IMR-90 (cell line): Measurements from ENCODE around the gene NANOS3. TPM values are rescaled to one million over a fixed set of nuclear protein-coding genes. Genes with fewer than 3 reads are reported as not detected.

ENCODE experiments used
- ATAC-seq: fragments of 200-7000 bp; cut with Tn5 transposase; 2 replicates; pipeline ENCODE4 v1.9.1; 2020; ENCODE audit warnings: low read depth, mild to moderate bottlenecking, moderate library complexity
- BruUV-seq: library from RNA; stranded (reverse); fragments of 400-500 nt; replicated peaks from 2 replicates; lab custom pipeline; 2021; lab: Mats Ljungman, UMichigan
- CTCF ChIA-PET: fragments of 300-600 bp; formaldehyde crosslinking; extraction: SDS; loops from one replicate; lab custom pipeline; 2021; ENCODE audit warnings: antibody characterized with exemption; lab: Yijun Ruan, JAX
- POLR2A ChIA-PET: fragments of 300-600 bp; sonication (Branson Sonifier 250); formaldehyde crosslinking; loops from one replicate; lab custom pipeline; 2022; ENCODE audit warnings: antibody characterized with exemption; ENCODE audit not compliant: unreplicated experiment; lab: Charles Lee
- DNase-seq: peaks from one replicate; pipeline ENCODE4 v3.0.0; 2013
- H2AFZ ChIP-seq: replicated peaks from 2 replicates; pipeline ENCODE3; 2013; ENCODE audit warnings: low read length, mild to moderate bottlenecking; ENCODE audit not compliant: poor library complexity
- H2AK5ac ChIP-seq: 2 replicates; pipeline ENCODE4 v1.6.1; 2013; ENCODE audit warnings: low read depth, low read length, inconsistent platforms
- H2AK9ac ChIP-seq: replicated peaks from 2 replicates; pipeline ENCODE3; 2013; ENCODE audit warnings: mild to moderate bottlenecking, low read depth, low read length, moderate library complexity; ENCODE audit not compliant: poor library complexity
- H2BK120ac ChIP-seq: 2 replicates; pipeline ENCODE4 v1.6.1; 2013; ENCODE audit warnings: low read depth, low read length, inconsistent platforms
- H2BK15ac ChIP-seq: 3 replicates; pipeline ENCODE4 v1.6.1; 2013; ENCODE audit warnings: low read depth, low read length, inconsistent platforms
- H2BK20ac ChIP-seq: 2 replicates; pipeline ENCODE4 v1.6.1; 2013; ENCODE audit warnings: low read depth, mild to moderate bottlenecking, inconsistent platforms, low read length, moderate library complexity
- H2BK5ac ChIP-seq: 2 replicates; pipeline ENCODE4 v1.6.1; 2013; ENCODE audit warnings: mild to moderate bottlenecking, low read depth, low read length, inconsistent platforms; ENCODE audit not compliant: poor library complexity, severe bottlenecking
- H3K14ac ChIP-seq: replicated peaks from 2 replicates; pipeline ENCODE4 v1.6.1; 2013; ENCODE audit warnings: low read depth, low read length, inconsistent platforms
- H3K18ac ChIP-seq: 2 replicates; pipeline ENCODE4 v1.6.1; 2013; ENCODE audit warnings: low read depth, low read length, control low read depth
- H3K23ac ChIP-seq: 2 replicates; pipeline ENCODE4 v1.6.1; 2013; ENCODE audit warnings: low read depth, low read length, inconsistent platforms
- H3K27ac ChIP-seq: 2 replicates; pipeline ENCODE4 v1.5.1; 2013; ENCODE audit warnings: mild to moderate bottlenecking, control low read depth, low read length; ENCODE audit not compliant: insufficient read depth
- H3K27me3 ChIP-seq: 2 replicates; pipeline ENCODE4 v1.6.1; 2013; ENCODE audit warnings: low read length; ENCODE audit not compliant: control insufficient read depth, insufficient read depth
- H3K36me3 ChIP-seq: 2 replicates; pipeline ENCODE4 v1.6.1; 2013; ENCODE audit warnings: low read length, mixed read lengths; ENCODE audit not compliant: control insufficient read depth, insufficient read depth
- H3K4ac ChIP-seq: 2 replicates; pipeline ENCODE4 v1.6.1; 2013; ENCODE audit warnings: low read depth, low read length, inconsistent platforms
- H3K4me1 ChIP-seq: 2 replicates; pipeline ENCODE4 v1.6.1; 2013; ENCODE audit warnings: low read length, mixed read lengths; ENCODE audit not compliant: control insufficient read depth, insufficient read depth
- H3K4me2 ChIP-seq: 2 replicates; pipeline ENCODE4 v1.6.1; 2013; ENCODE audit warnings: low read depth, mild to moderate bottlenecking, control low read depth, low read length, moderate library complexity
- H3K4me3 ChIP-seq: 2 replicates; pipeline ENCODE4 v1.5.1; 2013; ENCODE audit warnings: low read depth, mild to moderate bottlenecking, control low read depth, low read length, moderate library complexity; ENCODE audit not compliant: insufficient read depth
- H3K56ac ChIP-seq: 2 replicates; pipeline ENCODE4 v1.6.1; 2013; ENCODE audit warnings: low read length, inconsistent platforms; ENCODE audit not compliant: insufficient read depth; ENCODE audit errors: extremely low read depth
- H3K79me1 ChIP-seq, 2 experiments: 2 replicates each; pipeline ENCODE4 v1.6.1; 2013; ENCODE audit warnings: low read length in 2 of 2, inconsistent platforms in 1 of 2, low read depth in 1 of 2
- H3K9ac ChIP-seq: 2 replicates; pipeline ENCODE4 v1.6.1; 2013; ENCODE audit warnings: low read depth, low read length, control low read depth
- H3K9me1 ChIP-seq: 2 replicates; pipeline ENCODE4 v1.6.1; 2013; ENCODE audit warnings: low read length, inconsistent platforms; ENCODE audit not compliant: insufficient read depth
- H3K9me3 ChIP-seq: 2 replicates; pipeline ENCODE4 v1.6.1; 2013; ENCODE audit warnings: low read length; ENCODE audit not compliant: control insufficient read depth, insufficient read depth
- H4K20me1 ChIP-seq: 2 replicates; pipeline ENCODE4 v1.6.1; 2013; ENCODE audit warnings: low read length, inconsistent platforms; ENCODE audit not compliant: insufficient read depth
- H4K5ac ChIP-seq: 2 replicates; pipeline ENCODE4 v1.6.1; 2013; ENCODE audit warnings: mild to moderate bottlenecking, low read depth, low read length, control low read depth
- H4K8ac ChIP-seq, 2 experiments: 2 replicates each; pipeline ENCODE4 v1.6.1; 2013; ENCODE audit warnings: low read depth in 2 of 2, low read length in 2 of 2, control low read depth in 1 of 2, inconsistent platforms in 1 of 2
- H4K91ac ChIP-seq: 2 replicates; pipeline ENCODE4 v1.6.1; 2013; ENCODE audit warnings: low read depth, low read length, inconsistent platforms; ENCODE audit not compliant: insufficient read depth
- BHLHE40 ChIP-seq: fragments of 150-350 bp; IDR thresholded peaks from 2 replicates; pipeline ENCODE4 v1.6.1; 2016; ENCODE audit warnings: mild to moderate bottlenecking, low read depth, low read length
- CEBPB ChIP-seq: IDR thresholded peaks from 2 replicates; pipeline ENCODE4 v1.6.1; 2012; ENCODE audit warnings: low read depth, low read length, improper control_type of control experiment
- CHD1 ChIP-seq: IDR thresholded peaks from 2 replicates; pipeline ENCODE4 v1.6.1; 2012; ENCODE audit warnings: low read depth, low read length, improper control_type of control experiment
- FOS ChIP-seq: fragments of 150-350 bp; IDR thresholded peaks from 2 replicates; pipeline ENCODE4 v1.6.1; 2016; ENCODE audit warnings: low read depth, low read length
- MAFK ChIP-seq: IDR thresholded peaks from 2 replicates; pipeline ENCODE4 v1.6.1; 2012; ENCODE audit warnings: low read depth, low read length, improper control_type of control experiment
- MAZ ChIP-seq: IDR thresholded peaks from 2 replicates; pipeline ENCODE4 v1.6.1; 2012; ENCODE audit warnings: low read depth, mild to moderate bottlenecking, low read length, improper control_type of control experiment, moderate library complexity, borderline replicate concordance
- MXI1 ChIP-seq: IDR thresholded peaks from 2 replicates; pipeline ENCODE4 v1.6.1; 2012; ENCODE audit warnings: low read depth, mild to moderate bottlenecking, low read length, moderate library complexity, borderline replicate concordance
- NFE2L2 ChIP-seq: fragments of 150-350 bp; IDR thresholded peaks from 2 replicates; pipeline ENCODE4 v1.6.1; 2016; ENCODE audit warnings: low read depth, mild to moderate bottlenecking, low read length
- RCOR1 ChIP-seq: IDR thresholded peaks from 2 replicates; pipeline ENCODE4 v1.6.1; 2012; ENCODE audit warnings: mild to moderate bottlenecking, low read length, improper control_type of control experiment; ENCODE audit not compliant: insufficient replicate concordance
- SMC3 ChIP-seq: fragments of 150-350 bp; IDR thresholded peaks from 2 replicates; pipeline ENCODE4 v1.6.1; 2016; ENCODE audit warnings: low read depth, mild to moderate bottlenecking, antibody characterized with exemption, low read length, moderate library complexity
- WGBS, 2 experiments: methylation state at CpG; one replicate each; pipeline versions ENCODE4 v1.1.5 to v1.1.7; 2013; ENCODE audit warnings: missing lambda C conversion rate in 2 of 2; ENCODE audit not compliant: insufficient read length in 1 of 2; ENCODE audit errors: extremely low coverage in 2 of 2; 5-methylcytosine and 5-hydroxymethylcytosine counted together
- dilution Hi-C: fragments of 300-500 bp; cut with HindIII; formaldehyde crosslinking; loops from one replicate; pipeline ENCODE4 v1.14.3; 2018; ENCODE audit warnings: low sequenced_read_pairs; ENCODE audit not compliant: unreplicated experiment
- in situ Hi-C: fragments of 300-500 bp; cut with MboI; formaldehyde crosslinking; loops from 3 replicates; pipeline ENCODE4 v1.14.3; 2019; ENCODE audit warnings: low sequenced_read_pairs, inconsistent platforms, mixed read lengths
- intact Hi-C: fragments of 100-400 bp; cut with micrococcal nuclease; formaldehyde crosslinking; loops from 2 replicates; pipeline ENCODE4 v1.10.0; 2022
- polyA plus RNA-seq, 3 experiments: library from polyadenylated mRNA; depleted of rRNA; stranded (reverse); fragments of >200 nt; gene quantifications; 2 replicates each; pipeline ENCODE4 v1.2.3, GENCODE V29; 2012; ENCODE audit warnings: low replicate concordance in 1 of 3
- total RNA-seq: library from RNA; depleted of rRNA; stranded (reverse); fragments of >200 nt; gene quantifications from 2 replicates; pipeline ENCODE4 v1.2.3, GENCODE V29; 2012
- TF ChIP-seq, protein P1 (sequence below): fragments of 150-350 bp; IDR thresholded peaks from 2 replicates; pipeline ENCODE4 v1.6.1; 2017; ENCODE audit warnings: mild to moderate bottlenecking, antibody characterized with exemption, low read length, low read depth
- TF ChIP-seq, protein P2 (sequence below): conservative IDR thresholded peaks from 2 replicates; pipeline ENCODE4 v1.5.1; 2012; ENCODE audit warnings: mild to moderate bottlenecking, low read depth, low read length, improper control_type of control experiment

NANOS3 gene
- total and polyA plus RNA-seq, 2 of the 4 experiments (the other 2 are of a cell fraction) = 0.63 TPM; not detected in 1

DNA sequence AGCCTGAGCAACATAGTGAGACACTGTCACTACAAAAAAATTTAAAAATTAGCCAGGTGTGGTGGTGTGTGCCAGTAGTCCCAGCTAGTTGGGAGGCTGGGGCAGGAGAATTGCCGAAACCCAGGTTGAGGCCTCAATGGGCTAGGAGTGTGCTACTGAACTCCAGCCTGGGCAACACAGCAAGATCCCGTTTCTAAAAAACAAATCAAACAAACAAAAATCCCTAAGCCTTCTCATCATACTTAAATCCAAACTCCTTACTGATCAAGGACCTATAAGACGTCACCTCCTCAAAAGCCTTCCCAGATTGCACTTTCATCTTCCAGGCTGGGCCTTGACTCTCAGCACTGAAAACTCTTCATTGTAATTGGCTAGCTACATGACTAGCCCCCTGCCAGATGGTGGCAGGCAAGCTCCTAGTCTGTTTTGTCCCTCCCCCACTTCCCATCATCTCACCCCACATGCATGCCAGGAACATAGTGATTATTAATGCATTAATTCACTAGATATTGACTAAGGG lies 17.5 kb upstream of the NANOS3 start (continued):
- TF ChIP-seq BHLHE40 = no peak

DNA sequence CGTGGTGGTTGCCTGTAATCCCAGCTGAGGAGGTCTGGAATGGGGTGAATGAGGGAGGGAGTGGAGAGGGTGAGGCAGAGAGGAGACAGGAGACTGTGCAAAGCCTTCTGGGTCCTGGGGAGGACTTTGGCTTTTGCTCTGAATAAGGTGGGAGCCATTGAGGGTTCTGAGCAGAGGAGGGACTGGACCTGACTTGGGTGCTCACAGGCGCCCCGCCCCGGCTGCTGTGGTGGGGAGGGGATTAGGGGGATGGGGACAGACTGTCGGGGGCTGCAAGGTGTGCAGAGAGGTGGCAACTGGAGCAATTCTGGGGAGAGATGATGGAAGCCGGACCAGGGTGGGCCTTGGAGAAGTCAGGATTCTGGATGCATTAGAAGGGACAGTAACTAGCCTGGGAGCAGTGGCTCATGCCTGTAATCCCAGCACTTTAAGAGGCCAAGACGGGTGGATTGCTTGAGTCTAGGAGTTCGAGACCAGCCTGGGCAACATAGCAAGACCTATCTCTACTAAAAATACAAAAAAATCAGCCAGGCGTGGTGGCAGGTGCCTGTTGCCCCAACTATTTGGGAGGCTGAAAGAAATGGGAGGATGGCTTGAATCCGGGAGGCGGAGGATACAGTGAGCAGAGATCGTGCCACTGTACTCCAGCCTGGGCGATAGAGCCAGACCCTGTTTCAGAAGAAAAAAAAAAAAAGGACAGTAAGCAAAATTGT lies 16.1 kb upstream of the NANOS3 start:
- no peaks in the 10 kb centered on the region for H3K36me3 ChIP-seq
- POLR2A ChIA-PET = interaction anchor here (1.0 kb wide), 1 partner anchor 19 kb away, joined by 3 read pairs; no protein-coding TSS in a partner anchor
- H3K14ac ChIP-seq = peak overlapping the region; percentile 97
- dilution Hi-C loops (no loop called here), intact Hi-C loops (loop anchor here (5.0 kb wide), 1 partner anchor 129 kb away; no protein-coding TSS in a partner anchor), in situ Hi-C loops (loop anchor here (5.0 to 25.0 kb wide), 3 partner anchors 79 to 574 kb away; no protein-coding TSS in a partner anchor)
- peak overlapping the region; percentile 94 for H4K91ac ChIP-seq
- BruUV-seq = no TSS peak
- no peak overlapping the region for H2AFZ ChIP-seq
- H3K4ac ChIP-seq = peak overlapping the region; percentile 96
- 80% methylated on average over 8 of the region's 13 CpGs; no CpG with 5 or more reads in 1 of the 2 experiments for WGBS, 2 experiments
- H3K4me1 ChIP-seq = peaks cover 10% of the 10 kb centered on the region
- peak overlapping the region; percentile 74 to 92 for H4K8ac ChIP-seq
- H3K18ac ChIP-seq = peak overlapping the region; percentile 86; the same call in 1 of the 2 replicates
- peak overlapping the region; percentile 95; the same call in 1 of the 2 replicates for H3K27ac ChIP-seq
- no peaks in the 10 kb centered on the region for H3K27me3 ChIP-seq
- peak overlapping the region; percentile 92; the same call in 1 of the 2 replicates for H3K23ac ChIP-seq
- H4K20me1 ChIP-seq = no peaks in the 10 kb centered on the region
- H3K4me3 ChIP-seq = no peak overlapping the region
- H2BK20ac ChIP-seq = peak overlapping the region; percentile 97
- H2AK9ac ChIP-seq = peak overlapping the region; percentile 98
- no peak overlapping the region for H3K4me2 ChIP-seq
- H3K56ac ChIP-seq = peak overlapping the region; percentile 94
- CTCF ChIA-PET = interaction anchor here (1.0 to 2.5 kb wide), 5 partner anchors 10 to 77 kb away, joined by 3 to 13 read pairs (median 7); no protein-coding TSS in a partner anchor
- H3K9me1 ChIP-seq = peaks cover 4% of the 10 kb centered on the region
- peak overlapping the region; percentile 90 for H2BK5ac ChIP-seq
- H4K5ac ChIP-seq = peak overlapping the region; percentile 73
- peak overlapping the region; percentile 99 for H2BK120ac ChIP-seq
- H2BK15ac ChIP-seq = peak overlapping the region; percentile 93; the same call in 2 of the 3 replicates
- H2AK5ac ChIP-seq = peak overlapping the region; percentile 84
- no peak for ATAC-seq
- peak overlapping the region; percentile 73; the same call in 1 of the 2 replicates for H3K9ac ChIP-seq
- H3K9me3 ChIP-seq = no peaks in the 10 kb centered on the region
- H3K79me1 ChIP-seq = peaks cover 5 to 39% of the 10 kb centered on the region in 2 experiments; a peak in 2 of 4 replicates
- no peak for DNase-seq
- TF ChIP-seq MAFK (no peak), CHD1 (no peak), MXI1 (no peak), RCOR1 (no peak), FOS (no peak), MAZ (no peak), CEBPB (no peak), BHLHE40 (no peak), SMC3 (no peak), NFE2L2 (no peak)
- TF ChIP-seq, protein P1, sequence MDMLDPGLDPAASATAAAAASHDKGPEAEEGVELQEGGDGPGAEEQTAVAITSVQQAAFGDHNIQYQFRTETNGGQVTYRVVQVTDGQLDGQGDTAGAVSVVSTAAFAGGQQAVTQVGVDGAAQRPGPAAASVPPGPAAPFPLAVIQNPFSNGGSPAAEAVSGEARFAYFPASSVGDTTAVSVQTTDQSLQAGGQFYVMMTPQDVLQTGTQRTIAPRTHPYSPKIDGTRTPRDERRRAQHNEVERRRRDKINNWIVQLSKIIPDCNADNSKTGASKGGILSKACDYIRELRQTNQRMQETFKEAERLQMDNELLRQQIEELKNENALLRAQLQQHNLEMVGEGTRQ = no peak
- TF ChIP-seq, protein P2, sequence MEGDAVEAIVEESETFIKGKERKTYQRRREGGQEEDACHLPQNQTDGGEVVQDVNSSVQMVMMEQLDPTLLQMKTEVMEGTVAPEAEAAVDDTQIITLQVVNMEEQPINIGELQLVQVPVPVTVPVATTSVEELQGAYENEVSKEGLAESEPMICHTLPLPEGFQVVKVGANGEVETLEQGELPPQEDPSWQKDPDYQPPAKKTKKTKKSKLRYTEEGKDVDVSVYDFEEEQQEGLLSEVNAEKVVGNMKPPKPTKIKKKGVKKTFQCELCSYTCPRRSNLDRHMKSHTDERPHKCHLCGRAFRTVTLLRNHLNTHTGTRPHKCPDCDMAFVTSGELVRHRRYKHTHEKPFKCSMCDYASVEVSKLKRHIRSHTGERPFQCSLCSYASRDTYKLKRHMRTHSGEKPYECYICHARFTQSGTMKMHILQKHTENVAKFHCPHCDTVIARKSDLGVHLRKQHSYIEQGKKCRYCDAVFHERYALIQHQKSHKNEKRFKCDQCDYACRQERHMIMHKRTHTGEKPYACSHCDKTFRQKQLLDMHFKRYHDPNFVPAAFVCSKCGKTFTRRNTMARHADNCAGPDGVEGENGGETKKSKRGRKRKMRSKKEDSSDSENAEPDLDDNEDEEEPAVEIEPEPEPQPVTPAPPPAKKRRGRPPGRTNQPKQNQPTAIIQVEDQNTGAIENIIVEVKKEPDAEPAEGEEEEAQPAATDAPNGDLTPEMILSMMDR = no peak
